GM12878 (cell line): ENCODE measurements around the gene GCNT4. TPM values are rescaled to one million over a fixed set of nuclear protein-coding genes. Genes with fewer than 3 reads are reported as not detected.

Experiments
- ATAC-seq: fragments of 200-7000 bp; cut with Tn5 transposase; 3 replicates; pipeline ENCODE4 v1.9.1; 2020; ENCODE audit warnings: mild to moderate bottlenecking, moderate library complexity
- BruUV-seq: library from RNA; stranded (reverse); fragments of 400-500 nt; replicated peaks from 2 replicates; lab custom pipeline; 2021; lab: Mats Ljungman, UMichigan
- CTCF ChIA-PET: fragments of 300-600 bp; sonication (Branson Sonifier 250); formaldehyde crosslinking; extraction: SDS; loops from one replicate; lab custom pipeline; 2021; ENCODE audit warnings: inconsistent platforms; lab: Yijun Ruan, JAX
- POLR2A ChIA-PET: fragments of 350-600 bp; formaldehyde crosslinking; extraction: SDS; loops from one replicate; lab custom pipeline; 2021; ENCODE audit warnings: inconsistent platforms; lab: Charles Lee
- RAD21 ChIA-PET: fragments of 300-600 bp; sonication (Branson Sonifier 250); formaldehyde crosslinking; loops from one replicate; lab custom pipeline; 2023; ENCODE audit warnings: antibody characterized with exemption; ENCODE audit not compliant: unreplicated experiment; lab: Charles Lee
- SMC1A ChIA-PET: fragments of 300-600 bp; sonication (Branson Sonifier 250); formaldehyde crosslinking; loops from one replicate; lab custom pipeline; 2023; ENCODE audit not compliant: unreplicated experiment, uncharacterized antibody; lab: Charles Lee
- DNase-seq: peaks from one replicate; pipeline ENCODE4 v3.0.0-alpha.2; 2011; ENCODE audit warnings: low read depth, low spot score
- FAIRE-seq: peaks from 3 replicates; lab custom pipeline; 2011; peaks lifted over from hg19 to GRCh38; lab: Jason Lieb, UNC
- H2AFZ ChIP-seq: 2 replicates; pipeline ENCODE4 v1.6.0; 2011; ENCODE audit warnings: low read depth, low read length, control low read depth; ENCODE audit not compliant: control insufficient read depth
- H3K27ac ChIP-seq: 2 replicates; pipeline ENCODE4 v1.5.1; 2011; ENCODE audit warnings: control low read depth; ENCODE audit not compliant: control insufficient read depth, insufficient read depth
- H3K27me3 ChIP-seq, 2 experiments: replicated peaks in 1 of 2; 2 replicates each; pipeline versions ENCODE4 v1.6.0 to v1.6.1; 2011; ENCODE audit warnings: low read length in 1 of 2; ENCODE audit not compliant: control insufficient read depth in 2 of 2, insufficient read depth in 2 of 2
- H3K36me3 ChIP-seq, 2 experiments: 2 replicates each; pipeline ENCODE4 v1.5.1; 2011; ENCODE audit warnings: low read length in 1 of 2; ENCODE audit not compliant: control insufficient read depth in 2 of 2, insufficient read depth in 2 of 2
- H3K4me1 ChIP-seq: 2 replicates; pipeline ENCODE4 v1.6.1; 2011; ENCODE audit warnings: mild to moderate bottlenecking, low read length, moderate library complexity, mixed read lengths; ENCODE audit not compliant: control insufficient read depth, insufficient read depth
- H3K4me2 ChIP-seq: 2 replicates; pipeline ENCODE4 v1.6.0; 2011; ENCODE audit warnings: control low read depth; ENCODE audit not compliant: control insufficient read depth, insufficient read depth
- H3K4me3 ChIP-seq: fragments of 200-600 bp; sonication (generic); 2 replicates; pipeline ENCODE4 v1.5.1; 2016
- H3K79me2 ChIP-seq: 2 replicates; pipeline ENCODE4 v1.6.0; 2011; ENCODE audit warnings: low read length; ENCODE audit not compliant: control insufficient read depth, insufficient read depth
- H3K9ac ChIP-seq: 2 replicates; pipeline ENCODE4 v1.8.0; 2011; ENCODE audit warnings: low read length, control low read depth, mixed read lengths; ENCODE audit not compliant: control insufficient read depth, insufficient read depth
- H3K9me3 ChIP-seq: replicated peaks from 3 replicates; pipeline ENCODE4 v1.5.1; 2011; ENCODE audit warnings: mild to moderate bottlenecking, low read length; ENCODE audit not compliant: control insufficient read depth, insufficient read depth
- H4K20me1 ChIP-seq: 2 replicates; pipeline ENCODE4 v1.6.0; 2011; ENCODE audit not compliant: control insufficient read depth, insufficient read depth
- ASH2L ChIP-seq: fragments of 300-600, 200-600 bp; sonication (generic); IDR thresholded peaks from 2 replicates; pipeline ENCODE4 v1.6.1; 2017; ENCODE audit warnings: low read depth, mild to moderate bottlenecking, borderline replicate concordance
- BMI1 ChIP-seq: fragments of 450-650 bp; IDR thresholded peaks from 2 replicates; pipeline ENCODE4 v1.6.1; 2016; ENCODE audit warnings: mild to moderate bottlenecking, moderate library complexity, borderline replicate concordance
- CEBPB ChIP-seq, 2 experiments: fragments of 150-350 bp in 1 of 2; IDR thresholded peaks; 2 replicates each; pipeline ENCODE4 v1.6.1; 2012 to 2014; ENCODE audit warnings: low read depth in 2 of 2, low read length in 2 of 2, borderline replicate concordance in 1 of 2, inconsistent platforms in 1 of 2
- DPF2 ChIP-seq: fragments of 450-650 bp; IDR thresholded peaks from 2 replicates; pipeline ENCODE4 v1.6.1; 2017; ENCODE audit warnings: mild to moderate bottlenecking
- EED ChIP-seq: sonication (generic); IDR thresholded peaks from 2 replicates; pipeline ENCODE4 v1.6.1; 2016; ENCODE audit warnings: antibody characterized with exemption, low read depth
- NFYA ChIP-seq: IDR thresholded peaks from 2 replicates; pipeline ENCODE4 v1.6.1; 2011; ENCODE audit warnings: low read depth, mild to moderate bottlenecking, low read length, improper control_type of control experiment, borderline replicate concordance
- PAX5 ChIP-seq: IDR thresholded peaks from 2 replicates; pipeline ENCODE4 v1.6.1; 2011; ENCODE audit warnings: low read depth, low read length, borderline replicate concordance
- POLR2AphosphoS5 ChIP-seq: IDR thresholded peaks from 2 replicates; pipeline ENCODE4 v1.6.1; 2011; ENCODE audit warnings: mild to moderate bottlenecking, low read length, inconsistent platforms
- RELA ChIP-seq: fragments of 450-650 bp; IDR thresholded peaks from 2 replicates; pipeline ENCODE4 v1.8.0; 2014; ENCODE audit warnings: borderline replicate concordance; ENCODE audit not compliant: partially characterized antibody
- SIN3A ChIP-seq: IDR thresholded peaks from 2 replicates; pipeline ENCODE4 v1.6.1; 2012; ENCODE audit warnings: low read depth, low read length, improper control_type of control experiment
- SMC3 ChIP-seq: IDR thresholded peaks from 2 replicates; pipeline ENCODE4 v1.6.1; 2011; ENCODE audit warnings: low read length, improper control_type of control experiment, borderline replicate concordance
- STAT1 ChIP-seq: fragments of 450-650 bp; conservative IDR thresholded peaks from 2 replicates; pipeline ENCODE4 v1.6.1; 2014; ENCODE audit warnings: antibody characterized with exemption, mild to moderate bottlenecking
- TARDBP ChIP-seq: IDR thresholded peaks from 2 replicates; pipeline ENCODE4 v1.6.1; 2016; ENCODE audit warnings: borderline replicate concordance
- TCF7 ChIP-seq: IDR thresholded peaks from 2 replicates; pipeline ENCODE4 v1.6.1; 2014; ENCODE audit warnings: antibody characterized with exemption, borderline replicate concordance
- ZNF217 ChIP-seq: fragments of 450-650 bp; IDR thresholded peaks from 2 replicates; pipeline ENCODE4 v1.6.1; 2017; ENCODE audit warnings: antibody characterized with exemption, mild to moderate bottlenecking
- ZNF274 ChIP-seq: IDR thresholded peaks from one replicate; pipeline ENCODE4 v1.8.0; 2011; ENCODE audit not compliant: insufficient read length, insufficient read depth
- WGBS: methylation state at CpG from one replicate; pipeline ENCODE4 v1.1.6; 2016; ENCODE audit warnings: low lambda C conversion rate; ENCODE audit not compliant: insufficient replicate concordance, insufficient coverage; ENCODE audit errors: missing lambda C conversion rate; 5-methylcytosine and 5-hydroxymethylcytosine counted together
- in situ Hi-C: fragments of 300-500 bp; cut with MboI; formaldehyde crosslinking; loops from 9 replicates; pipeline ENCODE4 v1.14.3; 2018; ENCODE audit warnings: mixed read lengths
- intact Hi-C: fragments of 100-400 bp; cut with micrococcal nuclease; formaldehyde crosslinking; loops from one replicate; pipeline ENCODE4 v1.14.2; 2022; ENCODE audit not compliant: unreplicated experiment
- polyA plus RNA-seq, 11 experiments: library from polyadenylated mRNA; depleted of rRNA in 4 of 11; unstranded in 6 of 11; stranded (reverse) in 5 of 11; fragments of >200 nt; fragmentation: Nextera tagmentation in 4 of 11; fragmentation: Illumina TruSeq in 1 of 11; extraction: Ambion mirVana in 4 of 11; extraction: Trizol in 1 of 11; gene quantifications; 1 replicate in 1 of 11; 2 replicates in 10 of 11; pipeline versions ENCODE4 v1.2.1 to v1.2.3, GENCODE V29; 2011 to 2016; ENCODE audit warnings: inconsistent platforms in 2 of 11, missing spikeins in 2 of 11, low read depth in 1 of 11
- total RNA-seq, 4 experiments: library from RNA; depleted of rRNA in 3 of 4; stranded (reverse); fragments of >200 nt in 3 of 4; fragmentation: Illumina TruSeq in 1 of 4; extraction: Trizol in 1 of 4; gene quantifications; 2 replicates each; pipeline versions ENCODE4 v1.2.1 to v1.2.3, GENCODE V29; 2013 to 2021
- TF ChIP-seq, protein P1 (sequence below): IDR thresholded peaks from 2 replicates; pipeline ENCODE4 v1.6.1; 2012; ENCODE audit warnings: low read length, inconsistent platforms

Gene GCNT4
- total and polyA plus RNA-seq, 10 of the 15 experiments (the other 5 are each of a cell fraction or from before 2014, with no cell fraction given): 0.03 to 0.04 TPM; not detected in 8

DNA sequence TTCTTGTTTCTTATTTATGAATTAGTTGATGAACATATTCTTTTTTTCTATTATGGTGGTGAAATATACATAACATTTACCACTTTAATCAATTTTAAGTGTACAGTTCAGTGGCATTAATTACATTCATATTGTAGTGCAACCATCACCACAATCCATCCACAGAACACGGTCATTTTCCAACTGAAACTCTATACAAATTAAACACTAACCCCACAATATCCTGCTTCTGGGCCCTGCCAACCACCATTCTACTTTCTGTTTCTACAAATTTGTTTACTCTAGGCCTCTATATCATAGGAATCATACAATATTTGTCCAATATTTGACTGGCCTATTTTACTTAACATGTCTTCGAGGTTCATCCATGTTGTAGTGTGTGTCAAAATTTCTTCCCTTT lies 7.3 kb downstream of the GCNT4 start:
- 0 out of 4 replicates have a peak, but pooled peaks cover 0 to 3% of the 10 kb centered on the region in 2 experiments for H3K27me3 ChIP-seq
- H3K27ac ChIP-seq: no peak overlapping the region
- H3K9ac ChIP-seq: no peak overlapping the region
- BruUV-seq: no TSS peak
- ChIA-PET CTCF (no interaction called here), POLR2A (no interaction called here), RAD21 (no interaction called here), SMC1A (no interaction called here)
- intact Hi-C loops: loop anchor here (10.0 kb wide), 1 partner anchor 630 kb away; no protein-coding TSS in a partner anchor
- no peak overlapping the region for H2AFZ ChIP-seq
- no peaks in the 10 kb centered on the region for H4K20me1 ChIP-seq
- H3K79me2 ChIP-seq: no peaks in the 10 kb centered on the region
- in situ Hi-C loops: no loop called here
- ATAC-seq (no peak), DNase-seq (no peak), FAIRE-seq (no peak)
- 41% methylated on average over 2 of the region's 2 CpGs for WGBS
- TF ChIP-seq EED: no peak
- no peak for TF ChIP-seq SMC3
- TF ChIP-seq CEBPB (IDR thresholded peaks at IDR 0.05; ENCODE audit: borderline replicate concordance in 1 of 2, low read depth in 2 of 2, low read length in 2 of 2): no peak
- TF ChIP-seq ZNF217: no peak
- no peak for TF ChIP-seq DPF2
- TF ChIP-seq TARDBP: no peak
- no peak for TF ChIP-seq POLR2AphosphoS5
- TF ChIP-seq SIN3A: no peak
- TF ChIP-seq ZNF274: no peak
- no peak for TF ChIP-seq STAT1
- TF ChIP-seq NFYA: no peak
- TF ChIP-seq, protein P1, sequence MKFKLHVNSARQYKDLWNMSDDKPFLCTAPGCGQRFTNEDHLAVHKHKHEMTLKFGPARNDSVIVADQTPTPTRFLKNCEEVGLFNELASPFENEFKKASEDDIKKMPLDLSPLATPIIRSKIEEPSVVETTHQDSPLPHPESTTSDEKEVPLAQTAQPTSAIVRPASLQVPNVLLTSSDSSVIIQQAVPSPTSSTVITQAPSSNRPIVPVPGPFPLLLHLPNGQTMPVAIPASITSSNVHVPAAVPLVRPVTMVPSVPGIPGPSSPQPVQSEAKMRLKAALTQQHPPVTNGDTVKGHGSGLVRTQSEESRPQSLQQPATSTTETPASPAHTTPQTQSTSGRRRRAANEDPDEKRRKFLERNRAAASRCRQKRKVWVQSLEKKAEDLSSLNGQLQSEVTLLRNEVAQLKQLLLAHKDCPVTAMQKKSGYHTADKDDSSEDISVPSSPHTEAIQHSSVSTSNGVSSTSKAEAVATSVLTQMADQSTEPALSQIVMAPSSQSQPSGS: no peak
- TF ChIP-seq TCF7: no peak
- TF ChIP-seq ASH2L: no peak
- no peak for TF ChIP-seq RELA
- TF ChIP-seq BMI1: no peak
- no peak for TF ChIP-seq PAX5
- H3K9me3 ChIP-seq: no peaks in the 10 kb centered on the region
- no peaks in the 10 kb centered on the region for H3K36me3 ChIP-seq
- H3K4me2 ChIP-seq: no peak overlapping the region
- peaks cover 14% of the 10 kb centered on the region for H3K4me1 ChIP-seq
- no peak overlapping the region for H3K4me3 ChIP-seq
